Measurements from ENCODE around the gene CACNA1B.

The CACNA1B gene

GRCh38 chr9:138066049-138066448 is 188.5 kb downstream of the CACNA1B start:
- no peak overlapping the region for H3K4me3 ChIP-seq (ENCODE audit: low read length)
- H2AFZ ChIP-seq (ENCODE audit: low read length): no peak overlapping the region
- H3K79me2 ChIP-seq (ENCODE audit: low read length): no peaks in the 10 kb centered on the region
- H3K4me2 ChIP-seq (ENCODE audit: low read depth, low read length): no peak overlapping the region
- no peaks in the 10 kb centered on the region for H3K36me3 ChIP-seq (replicated peaks; ENCODE audit: insufficient read depth, low read length)
- no peak for DNase-seq
- H3K27ac ChIP-seq (ENCODE audit: low read length): no peak overlapping the region
- H3K4me1 ChIP-seq (ENCODE audit: low read length): no peaks in the 10 kb centered on the region
- no peaks in the 10 kb centered on the region for H3F3A ChIP-seq (ENCODE audit: insufficient read depth, low read length)
- H3K9me2 ChIP-seq (replicated peaks; ENCODE audit: insufficient read depth, low read length): no peaks in the 10 kb centered on the region
- peaks cover 93% of the 10 kb centered on the region for H3K27me3 ChIP-seq (replicated peaks; ENCODE audit: insufficient read depth, low read length)
- H3K9me3 ChIP-seq (replicated peaks; ENCODE audit: insufficient read depth, low read length): no peaks in the 10 kb centered on the region
- no peak overlapping the region for H3K9ac ChIP-seq (ENCODE audit: low read length)
- TF ChIP-seq EZH2phosphoT487 (IDR thresholded peaks at IDR 0.05; ENCODE audit: low read length) (no peak), EZH2 (optimal IDR thresholded peaks at IDR 0.05; ENCODE audit: low read depth, low read length) (no peak)
- TF ChIP-seq, protein P1, sequence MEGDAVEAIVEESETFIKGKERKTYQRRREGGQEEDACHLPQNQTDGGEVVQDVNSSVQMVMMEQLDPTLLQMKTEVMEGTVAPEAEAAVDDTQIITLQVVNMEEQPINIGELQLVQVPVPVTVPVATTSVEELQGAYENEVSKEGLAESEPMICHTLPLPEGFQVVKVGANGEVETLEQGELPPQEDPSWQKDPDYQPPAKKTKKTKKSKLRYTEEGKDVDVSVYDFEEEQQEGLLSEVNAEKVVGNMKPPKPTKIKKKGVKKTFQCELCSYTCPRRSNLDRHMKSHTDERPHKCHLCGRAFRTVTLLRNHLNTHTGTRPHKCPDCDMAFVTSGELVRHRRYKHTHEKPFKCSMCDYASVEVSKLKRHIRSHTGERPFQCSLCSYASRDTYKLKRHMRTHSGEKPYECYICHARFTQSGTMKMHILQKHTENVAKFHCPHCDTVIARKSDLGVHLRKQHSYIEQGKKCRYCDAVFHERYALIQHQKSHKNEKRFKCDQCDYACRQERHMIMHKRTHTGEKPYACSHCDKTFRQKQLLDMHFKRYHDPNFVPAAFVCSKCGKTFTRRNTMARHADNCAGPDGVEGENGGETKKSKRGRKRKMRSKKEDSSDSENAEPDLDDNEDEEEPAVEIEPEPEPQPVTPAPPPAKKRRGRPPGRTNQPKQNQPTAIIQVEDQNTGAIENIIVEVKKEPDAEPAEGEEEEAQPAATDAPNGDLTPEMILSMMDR (IDR thresholded peaks at IDR 0.05; ENCODE audit: low read length): no peak
- no peaks in the 10 kb centered on the region for H4K20me1 ChIP-seq (ENCODE audit: insufficient read depth, low read length)

- no peaks in the 10 kb centered on the region for H3K9me3 ChIP-seq (replicated peaks; ENCODE audit: insufficient read depth, low read length)
- H3K27ac ChIP-seq (ENCODE audit: low read length): no peak overlapping the region
- TF ChIP-seq, protein P1 (IDR thresholded peaks at IDR 0.05; ENCODE audit: low read length): no peak
- no peak for TF ChIP-seq EZH2phosphoT487 (IDR thresholded peaks at IDR 0.05; ENCODE audit: low read length)
- TF ChIP-seq EZH2 (optimal IDR thresholded peaks at IDR 0.05; ENCODE audit: low read depth, low read length): no peak
- no peaks in the 10 kb centered on the region for H3F3A ChIP-seq (ENCODE audit: insufficient read depth, low read length)
- no peaks in the 10 kb centered on the region for H3K4me1 ChIP-seq (ENCODE audit: low read length)
- no peak for DNase-seq
- H3K9ac ChIP-seq (ENCODE audit: low read length): no peak overlapping the region
- H3K27me3 ChIP-seq (replicated peaks; ENCODE audit: insufficient read depth, low read length): peaks cover 93% of the 10 kb centered on the region
- H3K36me3 ChIP-seq (replicated peaks; ENCODE audit: insufficient read depth, low read length): no peaks in the 10 kb centered on the region
- no peaks in the 10 kb centered on the region for H3K9me2 ChIP-seq (replicated peaks; ENCODE audit: insufficient read depth, low read length)
- no peaks in the 10 kb centered on the region for H4K20me1 ChIP-seq (ENCODE audit: insufficient read depth, low read length)
- no peak overlapping the region for H2AFZ ChIP-seq (ENCODE audit: low read length)
- no peak overlapping the region for H3K4me2 ChIP-seq (ENCODE audit: low read depth, low read length)
- H3K79me2 ChIP-seq (ENCODE audit: low read length): no peaks in the 10 kb centered on the region
- H3K4me3 ChIP-seq (ENCODE audit: low read length): no peak overlapping the region
These were observed 190.2 kb downstream of the CACNA1B start for GRCh38 chr9:138067613-138068367.

DNA sequence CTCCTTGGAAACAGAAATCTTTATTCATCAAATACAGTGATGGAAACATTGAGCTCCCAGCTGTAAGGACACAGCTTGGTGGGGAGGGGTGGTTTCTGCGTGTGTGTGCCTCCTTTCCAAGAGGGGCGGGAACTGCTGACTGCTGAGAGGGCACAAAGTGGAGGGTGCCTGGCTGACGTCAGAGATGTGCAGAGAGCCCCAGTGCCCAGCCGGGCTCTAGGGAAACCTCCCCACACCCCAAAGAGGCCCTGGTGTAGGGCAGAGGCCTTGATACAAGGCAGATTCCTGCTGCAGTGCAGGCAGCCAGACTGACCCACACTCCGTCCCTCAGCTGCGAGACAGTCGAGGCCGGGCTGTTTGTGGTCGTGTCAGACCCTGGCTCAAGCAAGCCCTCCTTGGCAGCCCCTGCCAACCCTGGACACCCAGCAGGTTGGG is 191.0 kb downstream of the CACNA1B start:
- Histone ChIP-seq H3K9me3 (replicated peaks; ENCODE audit: insufficient read depth, low read length) (no peaks in the 10 kb centered on the region), H3K36me3 (replicated peaks; ENCODE audit: insufficient read depth, low read length) (no peaks in the 10 kb centered on the region), H3F3A (ENCODE audit: insufficient read depth, low read length) (no peaks in the 10 kb centered on the region), H3K4me3 (ENCODE audit: low read length) (no peak overlapping the region), H3K27ac (ENCODE audit: low read length) (no peak overlapping the region), H4K20me1 (ENCODE audit: insufficient read depth, low read length) (no peaks in the 10 kb centered on the region), H3K27me3 (replicated peaks; ENCODE audit: insufficient read depth, low read length) (peaks cover 95% of the 10 kb centered on the region), H3K4me1 (ENCODE audit: low read length) (no peaks in the 10 kb centered on the region), H3K4me2 (ENCODE audit: low read depth, low read length) (no peak overlapping the region), H3K9ac (ENCODE audit: low read length) (no peak overlapping the region), H3K9me2 (replicated peaks; ENCODE audit: insufficient read depth, low read length) (no peaks in the 10 kb centered on the region), H3K79me2 (ENCODE audit: low read length) (no peaks in the 10 kb centered on the region), H2AFZ (ENCODE audit: low read length) (no peak overlapping the region)
- TF ChIP-seq EZH2phosphoT487 (IDR thresholded peaks at IDR 0.05; ENCODE audit: low read length) (no peak), EZH2 (optimal IDR thresholded peaks at IDR 0.05; ENCODE audit: low read depth, low read length) (no peak)
- TF ChIP-seq, protein P1 (IDR thresholded peaks at IDR 0.05; ENCODE audit: low read length): no peak
- DNase-seq: no peak
